Esophagus muscularis mucosa (tissue), 3 donors: ENCODE data around the gene DLG5.

Experiments used
- CTCF ChIP-seq, 3 experiments: fragments of 200-600 bp in 2 of 3; fragments of 450-650 bp in 1 of 3; sonication (generic) in 2 of 3; IDR thresholded peaks; one replicate each; pipeline ENCODE4 v1.5.1; 2017 to 2019; ENCODE audit warnings: antibody characterized with exemption in 3 of 3, mild to moderate bottlenecking in 2 of 3, moderate library complexity in 1 of 3
- POLR2A ChIP-seq: fragments of 450-650 bp; IDR thresholded peaks from one replicate; pipeline ENCODE4 v1.6.1; 2017; ENCODE audit warnings: antibody characterized with exemption, moderate library complexity, mild to moderate bottlenecking, low read depth

- no peak for TF ChIP-seq CTCF (IDR thresholded peaks at IDR 0.05)
- no peak for TF ChIP-seq POLR2A
Measured at GRCh38 chr10:77925795-77926565, 575 bp downstream of the DLG5 start.
